MM.1S (cell line): ENCODE measurements around the gene MBD5.

ENCODE experiments used
- CTCF ChIP-seq: fragments of 300-600 bp; sonication (generic); IDR thresholded peaks from 2 replicates; pipeline ENCODE4 v1.5.1; 2016; ENCODE audit warnings: antibody characterized with exemption, low read length, mixed read lengths
- EZH2 ChIP-seq: fragments of 300-600 bp; sonication (generic); optimal IDR thresholded peaks from 2 replicates; pipeline ENCODE3; 2017; ENCODE audit warnings: low read depth, mild to moderate bottlenecking, antibody characterized with exemption, low read length, mixed read lengths
- EZH2phosphoT487 ChIP-seq: fragments of 300-600 bp; sonication (generic); IDR thresholded peaks from 2 replicates; pipeline ENCODE4 v1.6.1; 2018; ENCODE audit warnings: antibody characterized with exemption, low read length

- TF ChIP-seq CTCF = no peak
- no peak for TF ChIP-seq EZH2
- TF ChIP-seq EZH2phosphoT487 = no peak
Measured at GRCh38 chr2:148258124-148258523, 237.2 kb downstream of the MBD5 start.
